Ovary (tissue), 9 donors: ENCODE data around the gene HECTD1. TPM values are rescaled to one million over a fixed set of nuclear protein-coding genes. Genes with fewer than 3 reads are reported as not detected.
"Not testable (repeated sequence)": the region's sequence is repeated elsewhere in the genome, so short reads cannot be mapped to it uniquely, and the experiment has no call there.

Experiments used
- DNase-seq, 5 donors: peaks; one replicate each; pipeline ENCODE4 v3.0.0-alpha.2; 2019 to 2020
- H3K27ac ChIP-seq, 2 donors: fragments of 200-600 bp; one replicate each; pipeline versions ENCODE4 v1.5.1 to v1.8.0; 2019 to 2022
- H3K27me3 ChIP-seq: fragments of 200-600 bp; one replicate; pipeline ENCODE4 v1.8.0; 2022
- H3K36me3 ChIP-seq: fragments of 200-600 bp; sonication (generic); one replicate; pipeline ENCODE4 v1.5.1; 2019
- H3K4me1 ChIP-seq: one replicate; pipeline ENCODE4 v1.8.1; 2013; ENCODE audit warnings: mild to moderate bottlenecking, moderate library complexity; ENCODE audit not compliant: insufficient read depth
- H3K4me3 ChIP-seq: fragments of 200-600 bp; sonication (generic); one replicate; pipeline ENCODE4 v1.5.1; 2017
- H3K9me3 ChIP-seq, 2 donors: fragments of 200-600 bp in 1 of 2; sonication (generic) in 1 of 2; one replicate each; pipeline versions ENCODE4 v1.5.1 to v1.8.1; 2013 to 2019; ENCODE audit warnings: mild to moderate bottlenecking in 1 of 2, moderate library complexity in 1 of 2
- EP300 ChIP-seq: sonication (generic); formaldehyde crosslinking; IDR thresholded peaks from one replicate; pipeline ENCODE4 v1.6.1; 2017; ENCODE audit warnings: antibody characterized with exemption
- POLR2A ChIP-seq: fragments of 450-650 bp; IDR thresholded peaks from one replicate; pipeline ENCODE4 v1.6.1; 2017; ENCODE audit warnings: antibody characterized with exemption, mild to moderate bottlenecking, moderate library complexity
- WGBS, 3 donors: extraction: QIAGEN DNeasy Blood & Tissue Kit in 1 of 3; methylation state at CpG; one replicate each; pipeline versions ENCODE4 v1.1.5 to v1.1.7; 2013 to 2017; 5-methylcytosine and 5-hydroxymethylcytosine counted together
- intact Hi-C, 4 donors: fragments of 100-400 bp; cut with DNase I; formaldehyde crosslinking; loops; one replicate each; pipeline versions ENCODE4 v1.11.0 to v1.15.1; 2022 to 2023
- polyA plus RNA-seq, 2 donors: library from polyadenylated mRNA; stranded (reverse); fragments of 200-250 nt in 1 of 2; fragments of 350-450 nt in 1 of 2; fragmentation: Illumina TruSeq in 1 of 2; extraction: RNeasy Lipid Tissue Mini Kit (QIAGEN cat#74804) in 1 of 2; gene quantifications; one replicate each; pipeline ENCODE4 v1.2.3, GENCODE V29; 2013 to 2014
- total RNA-seq, 7 donors: library from RNA; depleted of rRNA in 2 of 7; stranded (reverse); fragments of >200 nt in 2 of 7; fragmentation: NEBNext Ultra II Directional in 3 of 7; extraction: Animal tissue kit (Norgen Biotek cat#: 25700) in 3 of 7; gene quantifications; one replicate each; pipeline versions ENCODE4 v1.1.0 to v1.2.4, GENCODE V29; 2016 to 2023
- TF ChIP-seq, protein P1 (sequence below), 3 donors: fragments of 450-650 bp in 2 of 3; fragments of 200-600 bp in 1 of 3; IDR thresholded peaks; one replicate each; pipeline versions ENCODE4 v1.5.1 to v1.8.0; 2016 to 2022; ENCODE audit warnings: antibody characterized with exemption in 3 of 3, mild to moderate bottlenecking in 1 of 3
- donor health status: DM: no; HTN: no; CAD: no; lungs with moderate emphysema.
- donor health status: DM: no; HTN: no; CAD: no.
- donor health status: Bipolar disorder and iron deficiency.
- donor health status: DM: yes; HTN: yes; CAD: no.
- donor health status: DM: no; HTN: no; CAD: no.
- donor health status: DM: yes; HTN: yes; CAD: no.

The HECTD1 gene
- total and polyA plus RNA-seq, 9 donors = 59.7 to 186 (median 144) TPM

- 25 to 34% (median 32%) methylated on average over 2 of the region's 2 CpGs for WGBS, 3 donors
- H3K9me3 ChIP-seq = no peaks in the 10 kb centered on the region
- no peak overlapping the region for H3K4me3 ChIP-seq
- H3K36me3 ChIP-seq = no peaks in the 10 kb centered on the region
- no peaks in the 10 kb centered on the region for H3K27me3 ChIP-seq
- H3K27ac ChIP-seq = no peak overlapping the region
- peaks cover 7% of the 10 kb centered on the region for H3K4me1 ChIP-seq
- no peak for DNase-seq
- TF ChIP-seq, protein P1, sequence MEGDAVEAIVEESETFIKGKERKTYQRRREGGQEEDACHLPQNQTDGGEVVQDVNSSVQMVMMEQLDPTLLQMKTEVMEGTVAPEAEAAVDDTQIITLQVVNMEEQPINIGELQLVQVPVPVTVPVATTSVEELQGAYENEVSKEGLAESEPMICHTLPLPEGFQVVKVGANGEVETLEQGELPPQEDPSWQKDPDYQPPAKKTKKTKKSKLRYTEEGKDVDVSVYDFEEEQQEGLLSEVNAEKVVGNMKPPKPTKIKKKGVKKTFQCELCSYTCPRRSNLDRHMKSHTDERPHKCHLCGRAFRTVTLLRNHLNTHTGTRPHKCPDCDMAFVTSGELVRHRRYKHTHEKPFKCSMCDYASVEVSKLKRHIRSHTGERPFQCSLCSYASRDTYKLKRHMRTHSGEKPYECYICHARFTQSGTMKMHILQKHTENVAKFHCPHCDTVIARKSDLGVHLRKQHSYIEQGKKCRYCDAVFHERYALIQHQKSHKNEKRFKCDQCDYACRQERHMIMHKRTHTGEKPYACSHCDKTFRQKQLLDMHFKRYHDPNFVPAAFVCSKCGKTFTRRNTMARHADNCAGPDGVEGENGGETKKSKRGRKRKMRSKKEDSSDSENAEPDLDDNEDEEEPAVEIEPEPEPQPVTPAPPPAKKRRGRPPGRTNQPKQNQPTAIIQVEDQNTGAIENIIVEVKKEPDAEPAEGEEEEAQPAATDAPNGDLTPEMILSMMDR (IDR thresholded peaks at IDR 0.05) = no peak
- TF ChIP-seq POLR2A (no peak), EP300 (no peak)
- intact Hi-C loops = no loop called here
These were observed 34.0 kb upstream of the HECTD1 start for GRCh38 chr14:31241450-31242114.

GRCh38 chr14:31239741-31240140 is 32.1 kb upstream of the HECTD1 start:
- intact Hi-C loops = no loop called here
- Histone ChIP-seq H3K27me3 (no peaks in the 10 kb centered on the region), H3K36me3 (no peaks in the 10 kb centered on the region), H3K27ac (no peak overlapping the region), H3K9me3 (no peaks in the 10 kb centered on the region), H3K4me3 (no peak overlapping the region), H3K4me1 (peaks cover 7% of the 10 kb centered on the region)
- no peak for DNase-seq
- TF ChIP-seq, protein P1 (IDR thresholded peaks at IDR 0.05) = no peak
- TF ChIP-seq EP300 (no peak), POLR2A (no peak)
- WGBS, 3 donors = 91 to 93% (median 91%) methylated on average over 6 of the region's 6 CpGs

DNA sequence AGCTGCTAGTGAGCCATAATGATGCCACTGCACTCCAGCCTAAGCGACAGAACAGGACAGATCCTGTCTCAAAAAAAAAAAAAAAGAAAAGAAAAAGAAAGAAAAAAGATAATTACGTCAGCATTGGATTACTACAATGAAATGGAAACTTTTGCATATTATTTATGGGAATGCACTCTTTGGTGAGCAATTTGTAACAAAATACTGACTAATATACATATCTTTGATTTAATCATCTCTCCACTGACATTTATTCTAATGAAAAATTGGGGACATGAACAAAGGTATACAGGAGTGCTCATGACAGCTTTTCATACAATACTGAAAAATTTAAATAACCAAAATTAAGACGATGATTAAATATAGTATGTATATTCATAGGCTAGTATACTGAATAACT is 27.9 kb upstream of the HECTD1 start:
- Histone ChIP-seq H3K36me3 (no peaks in the 10 kb centered on the region), H3K27ac (no peak overlapping the region), H3K27me3 (no peaks in the 10 kb centered on the region), H3K9me3 (no peaks in the 10 kb centered on the region), H3K4me1 (no peaks in the 10 kb centered on the region), H3K4me3 (no peak overlapping the region)
- TF ChIP-seq, protein P1 (IDR thresholded peaks at IDR 0.05) = no peak
- TF ChIP-seq POLR2A = no peak
- no peak for TF ChIP-seq EP300
- intact Hi-C loops = no loop called here
- DNase-seq = no peak
- 90 to 95% (median 92%) methylated on average over 3 of the region's 3 CpGs for WGBS, 3 donors

DNA sequence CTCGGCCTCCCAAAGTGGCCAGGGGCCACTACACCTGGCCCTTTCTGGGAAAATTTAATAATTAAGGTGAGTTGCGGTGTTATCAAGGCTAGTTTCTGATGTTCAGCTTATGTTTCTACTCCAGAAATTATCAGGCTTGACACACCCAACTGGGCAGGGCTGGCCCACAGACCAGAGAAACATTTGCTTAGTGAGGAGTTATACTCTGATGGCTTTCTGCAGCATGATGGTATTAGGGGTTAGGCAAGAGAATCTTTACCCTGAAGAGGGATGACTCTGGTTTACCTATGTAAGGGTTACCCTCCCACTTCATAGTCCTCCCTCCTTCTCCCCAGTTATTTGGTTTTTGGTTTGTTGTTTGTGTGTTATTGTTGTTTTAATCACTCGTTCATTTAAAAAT is 24.5 kb upstream of the HECTD1 start:
- no peak for DNase-seq
- Histone ChIP-seq H3K36me3 (no peaks in the 10 kb centered on the region), H3K27me3 (no peaks in the 10 kb centered on the region), H3K27ac (no peak overlapping the region), H3K4me3 (no peak overlapping the region), H3K4me1 (no peaks in the 10 kb centered on the region), H3K9me3 (no peaks in the 10 kb centered on the region)
- TF ChIP-seq POLR2A (no peak), EP300 (no peak)
- TF ChIP-seq, protein P1 (IDR thresholded peaks at IDR 0.05) = no peak
- WGBS, 3 donors = 75 to 86% (median 77%) methylated on average over 3 of the region's 3 CpGs
- intact Hi-C loops = no loop called here

DNA sequence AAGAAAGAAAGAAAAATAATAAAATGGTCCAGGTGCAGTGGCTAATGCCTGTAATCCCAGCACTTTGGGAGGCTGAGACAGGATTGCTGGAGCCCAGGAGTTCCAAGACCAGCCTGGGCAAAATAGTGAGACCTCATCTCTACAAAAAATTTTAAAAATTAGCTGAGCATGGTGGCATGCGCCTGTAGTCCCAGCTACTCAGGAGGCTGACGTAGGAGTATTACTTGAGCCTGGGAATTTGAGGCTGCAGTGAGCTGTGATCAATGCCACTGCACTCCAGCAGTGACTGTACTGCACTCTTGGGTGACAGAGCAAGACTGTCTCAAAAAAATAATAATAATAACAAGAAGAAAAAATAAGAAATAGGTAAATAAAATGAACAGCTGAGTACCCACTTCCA is 23.7 kb upstream of the HECTD1 start:
- DNase-seq, H3K27ac ChIP-seq, H3K4me3 ChIP-seq, H3K36me3 ChIP-seq, H3K9me3 ChIP-seq, intact Hi-C loops, H3K4me1 ChIP-seq, H3K27me3 ChIP-seq: not testable (repeated sequence)
- 89 to 93% (median 91%) methylated on average over 2 of the region's 2 CpGs for WGBS, 3 donors
